GM12872 (cell line): ENCODE results near the gene DBN1.

Experiments
- TF ChIP-seq, protein P1 (sequence below): IDR thresholded peaks from 3 replicates; pipeline ENCODE4 v1.5.1; 2011; ENCODE audit warnings: low read depth, mild to moderate bottlenecking, low read length, moderate library complexity; ENCODE audit not compliant: insufficient read depth

Gene DBN1

DNA sequence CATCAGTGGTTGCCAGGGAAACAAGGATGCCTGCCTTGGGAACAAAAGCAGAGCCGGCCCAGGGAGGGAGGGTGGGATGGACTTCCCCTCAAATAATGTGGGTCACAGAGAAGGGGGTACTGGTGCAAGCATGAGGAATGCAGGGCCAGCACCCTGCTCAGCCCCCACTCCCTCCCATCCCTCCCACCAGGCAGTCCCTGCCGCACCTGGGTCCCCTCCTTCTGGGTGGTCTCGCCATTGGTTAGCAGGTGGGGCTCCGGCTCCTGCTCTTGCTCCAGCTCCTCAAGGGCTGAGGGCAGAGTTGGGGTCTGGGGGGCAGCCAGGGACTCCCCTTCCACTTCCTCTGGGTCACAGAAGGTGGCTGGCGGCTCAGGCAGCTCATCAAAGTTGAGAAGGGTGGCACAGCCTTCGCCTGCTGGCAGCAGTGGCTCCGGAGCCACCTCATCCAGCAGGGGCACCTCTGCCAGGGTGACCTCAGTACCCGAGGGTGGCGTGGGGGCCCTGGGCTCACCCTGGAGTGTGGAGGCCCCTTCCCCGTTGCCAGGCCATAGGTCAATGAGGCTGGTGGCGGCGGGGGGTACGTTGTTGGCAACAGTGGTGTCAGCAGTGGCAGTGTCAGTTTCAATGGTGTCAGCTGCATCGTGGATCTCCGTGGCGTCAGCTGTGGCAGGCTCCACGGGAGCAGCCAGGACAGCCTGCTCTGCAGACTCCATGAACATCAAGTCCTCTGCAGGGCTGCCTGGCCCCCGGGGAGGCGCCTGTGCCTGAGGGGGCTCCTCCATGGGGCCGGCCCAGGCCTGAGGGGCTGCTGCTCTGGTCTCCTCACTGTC is 15.4 kb downstream of the DBN1 start:
- TF ChIP-seq, protein P1, sequence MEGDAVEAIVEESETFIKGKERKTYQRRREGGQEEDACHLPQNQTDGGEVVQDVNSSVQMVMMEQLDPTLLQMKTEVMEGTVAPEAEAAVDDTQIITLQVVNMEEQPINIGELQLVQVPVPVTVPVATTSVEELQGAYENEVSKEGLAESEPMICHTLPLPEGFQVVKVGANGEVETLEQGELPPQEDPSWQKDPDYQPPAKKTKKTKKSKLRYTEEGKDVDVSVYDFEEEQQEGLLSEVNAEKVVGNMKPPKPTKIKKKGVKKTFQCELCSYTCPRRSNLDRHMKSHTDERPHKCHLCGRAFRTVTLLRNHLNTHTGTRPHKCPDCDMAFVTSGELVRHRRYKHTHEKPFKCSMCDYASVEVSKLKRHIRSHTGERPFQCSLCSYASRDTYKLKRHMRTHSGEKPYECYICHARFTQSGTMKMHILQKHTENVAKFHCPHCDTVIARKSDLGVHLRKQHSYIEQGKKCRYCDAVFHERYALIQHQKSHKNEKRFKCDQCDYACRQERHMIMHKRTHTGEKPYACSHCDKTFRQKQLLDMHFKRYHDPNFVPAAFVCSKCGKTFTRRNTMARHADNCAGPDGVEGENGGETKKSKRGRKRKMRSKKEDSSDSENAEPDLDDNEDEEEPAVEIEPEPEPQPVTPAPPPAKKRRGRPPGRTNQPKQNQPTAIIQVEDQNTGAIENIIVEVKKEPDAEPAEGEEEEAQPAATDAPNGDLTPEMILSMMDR = no peak

DNA sequence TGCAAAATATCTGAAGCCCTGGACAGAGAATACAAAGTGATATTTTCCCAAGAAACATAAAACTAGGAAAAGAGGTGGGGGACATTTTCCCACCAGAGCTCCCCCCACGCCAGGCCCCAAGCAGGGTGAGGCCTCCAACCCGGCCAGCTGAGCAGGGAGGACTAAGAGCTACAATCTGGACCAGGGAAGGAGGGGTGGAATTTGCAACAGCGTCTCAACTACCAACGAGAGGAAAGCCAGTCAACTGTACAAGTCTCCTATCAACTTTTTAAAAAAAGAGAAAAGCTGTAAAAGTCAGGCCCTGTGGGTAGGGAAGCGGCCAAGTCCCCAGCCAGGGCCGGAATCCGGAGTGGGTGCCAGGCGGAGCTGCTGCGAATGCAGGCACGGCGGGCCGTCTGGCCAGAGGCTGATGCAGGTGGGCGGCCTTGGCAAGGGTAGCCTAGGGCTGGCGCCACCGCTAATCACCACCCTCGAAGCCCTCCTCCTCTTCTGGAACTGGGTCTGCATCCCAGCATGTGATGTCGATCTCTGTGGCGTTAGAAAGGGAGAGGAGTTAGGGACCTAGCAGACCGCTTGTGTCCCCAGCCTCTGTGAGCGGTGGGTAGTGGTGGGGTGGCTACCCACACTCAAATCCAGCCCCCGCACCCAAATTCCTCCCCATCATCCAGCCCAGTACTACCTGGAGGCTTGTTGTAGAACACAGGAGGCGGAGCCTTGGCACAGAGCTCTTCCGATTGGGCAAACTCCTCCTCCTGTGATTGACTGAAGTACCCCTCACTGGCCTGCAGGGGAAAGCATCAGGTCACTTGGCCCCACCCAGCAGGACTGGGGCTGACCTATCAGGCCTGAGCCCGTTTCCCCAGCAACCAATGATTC is 16.2 kb downstream of the DBN1 start:
- TF ChIP-seq, protein P1 = peak; percentile 75

DNA sequence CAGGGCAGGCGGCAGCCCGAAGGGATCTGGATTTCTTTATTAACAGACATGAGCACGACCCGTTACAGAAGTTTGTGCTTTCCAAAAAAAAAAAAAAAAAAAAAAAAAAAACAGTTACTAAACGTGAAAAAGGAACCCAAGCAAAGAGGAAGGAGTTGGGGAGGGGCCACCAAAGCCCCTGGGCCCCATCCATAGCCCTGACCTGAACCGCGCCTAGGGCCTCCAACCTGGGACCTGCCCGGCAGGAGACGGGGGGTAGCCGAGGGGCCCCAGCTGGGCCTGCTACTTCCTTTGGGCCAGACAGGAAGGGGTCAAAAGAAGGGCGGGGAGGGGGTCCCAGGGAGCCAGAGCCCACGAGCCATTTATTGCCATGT is 16.9 kb downstream of the DBN1 start:
- TF ChIP-seq, protein P1 = no peak

DNA sequence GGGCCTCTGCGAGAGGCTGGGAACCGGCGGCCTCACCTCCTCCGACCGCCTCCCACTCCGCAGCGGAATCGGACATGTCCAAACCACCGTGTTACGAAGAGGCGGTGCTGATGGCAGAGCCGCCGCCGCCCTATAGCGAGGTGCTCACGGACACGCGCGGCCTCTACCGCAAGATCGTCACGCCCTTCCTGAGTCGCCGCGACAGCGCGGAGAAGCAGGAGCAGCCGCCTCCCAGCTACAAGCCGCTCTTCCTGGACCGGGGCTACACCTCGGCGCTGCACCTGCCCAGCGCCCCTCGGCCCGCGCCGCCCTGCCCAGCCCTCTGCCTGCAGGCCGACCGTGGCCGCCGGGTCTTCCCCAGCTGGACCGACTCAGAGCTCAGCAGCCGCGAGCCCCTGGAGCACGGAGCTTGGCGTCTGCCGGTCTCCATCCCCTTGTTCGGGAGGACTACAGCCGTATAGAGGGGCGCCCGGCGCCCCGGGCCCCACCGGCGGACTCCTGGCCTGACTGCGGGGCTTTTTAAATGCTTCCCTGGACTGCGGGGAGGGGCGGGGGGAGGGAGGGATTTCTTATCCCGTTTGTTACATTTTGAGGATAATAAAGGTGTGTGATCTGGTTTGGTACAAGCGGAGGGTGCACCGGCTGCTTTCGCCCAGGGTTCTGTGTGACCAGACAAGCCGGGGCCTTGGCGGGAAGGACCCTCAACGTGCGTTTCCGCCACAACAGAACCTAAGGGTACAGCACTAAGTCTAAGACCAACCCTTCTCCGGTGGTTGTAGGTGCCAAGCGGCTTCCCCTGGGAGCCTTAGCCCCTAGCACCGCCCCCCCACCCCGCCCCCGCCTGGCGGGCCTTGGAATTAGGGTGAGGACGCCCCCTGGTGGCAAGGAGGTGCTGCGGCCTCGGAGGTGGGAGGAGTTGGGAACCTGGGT is 17.5 kb downstream of the DBN1 start:
- TF ChIP-seq, protein P1 = peak; percentile 88

DNA sequence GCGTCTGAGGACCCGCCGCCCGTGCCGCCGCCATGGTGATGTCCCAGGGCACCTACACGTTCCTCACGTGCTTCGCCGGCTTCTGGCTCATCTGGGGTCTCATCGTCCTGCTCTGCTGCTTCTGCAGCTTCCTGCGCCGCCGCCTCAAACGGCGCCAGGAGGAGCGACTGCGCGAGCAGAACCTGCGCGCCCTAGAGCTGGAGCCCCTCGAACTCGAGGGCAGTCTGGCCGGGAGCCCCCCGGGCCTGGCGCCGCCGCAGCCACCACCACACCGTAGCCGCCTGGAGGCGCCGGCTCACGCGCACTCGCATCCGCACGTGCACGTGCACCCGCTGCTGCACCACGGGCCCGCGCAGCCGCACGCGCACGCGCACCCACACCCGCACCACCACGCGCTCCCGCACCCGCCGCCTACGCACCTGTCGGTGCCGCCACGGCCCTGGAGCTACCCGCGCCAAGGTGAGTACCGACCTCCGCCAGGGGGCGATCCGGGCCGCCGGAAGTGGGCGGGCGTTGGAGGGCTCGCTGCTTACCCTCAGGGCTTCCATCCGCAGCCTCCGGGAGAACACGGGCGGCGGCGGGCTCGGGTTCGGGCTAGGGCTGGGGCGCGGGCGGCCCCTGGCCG is 18.3 kb downstream of the DBN1 start:
- TF ChIP-seq, protein P1 = peak; percentile 79

DNA sequence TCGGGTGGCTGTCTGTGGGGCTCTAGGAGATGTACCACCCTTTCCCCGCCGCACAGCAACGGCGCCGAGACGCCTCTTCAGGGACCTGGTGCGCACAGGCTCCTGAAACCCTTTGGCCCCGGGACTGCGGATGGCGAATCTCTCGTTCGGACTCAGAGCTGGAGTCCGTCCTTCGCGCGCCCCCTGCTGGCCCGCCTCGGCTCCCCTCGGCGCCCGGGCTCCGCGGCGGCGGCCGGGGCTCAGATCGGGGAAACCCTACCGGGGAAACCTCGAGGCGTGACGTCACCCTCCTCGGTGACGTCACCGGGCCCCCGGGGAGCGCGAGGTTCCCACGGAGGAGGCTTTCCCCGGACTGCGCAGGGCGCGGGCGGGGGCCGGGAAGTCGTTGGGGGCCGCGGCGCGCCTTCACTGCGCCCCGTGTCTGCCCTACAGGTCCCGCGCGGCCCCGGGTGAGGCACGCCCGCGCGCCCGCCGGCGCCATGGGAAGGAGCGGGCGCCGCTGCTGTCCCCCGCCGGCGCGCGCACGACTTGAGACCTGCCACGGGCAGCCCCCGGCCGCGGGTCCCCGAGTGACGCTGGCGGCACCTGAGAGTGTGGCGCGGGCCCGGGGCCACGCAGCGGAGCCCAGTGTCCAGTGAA is 18.9 kb downstream of the DBN1 start:
- TF ChIP-seq, protein P1 = peak; percentile 80
